ENCODE measurements around the gene HS3ST5. TPM values are rescaled to one million over a fixed set of nuclear protein-coding genes. Genes with fewer than 3 reads are reported as not detected.
"Not testable (repeated sequence)": the region's sequence is repeated elsewhere in the genome, so short reads cannot be mapped to it uniquely, and the experiment has no call there.

HS3ST5 gene
- total RNA-seq, 4 donors from 2014 or later, result 0.42 to 2.8 TPM; not detected in 2

- DNase-seq (ENCODE audit: low spot score in 2 of 2), result no peak
- H3K9me3 ChIP-seq, result no peaks in the 10 kb centered on the region
- H3K4me3 ChIP-seq, result no peak overlapping the region
- 71 to 76% methylated on average over 6 of the region's 6 CpGs for WGBS, 2 donors
- no peaks in the 10 kb centered on the region for H3K4me1 ChIP-seq
- H3K36me3 ChIP-seq, result no peaks in the 10 kb centered on the region
- H3K27me3 ChIP-seq, result no peaks in the 10 kb centered on the region
- TF ChIP-seq POLR2A (IDR thresholded peaks at IDR 0.05), result no peak
- no peak for TF ChIP-seq EP300 (IDR thresholded peaks at IDR 0.05)
- TF ChIP-seq CTCF (IDR thresholded peaks at IDR 0.05), result no peak
- H3K27ac ChIP-seq, result no peak overlapping the region
These were observed 312.1 kb downstream of the HS3ST5 start for GRCh38 chr6:114030767-114031166.

- 68 to 72% methylated on average over 6 of the region's 6 CpGs for WGBS, 2 donors
- Histone ChIP-seq H3K27me3 (no peaks in the 10 kb centered on the region), H3K4me1 (no peaks in the 10 kb centered on the region), H3K9me3 (no peaks in the 10 kb centered on the region), H3K27ac (no peak overlapping the region), H3K36me3 (no peaks in the 10 kb centered on the region), H3K4me3 (no peak overlapping the region)
- TF ChIP-seq POLR2A (IDR thresholded peaks at IDR 0.05) (no peak), CTCF (IDR thresholded peaks at IDR 0.05) (no peak), EP300 (IDR thresholded peaks at IDR 0.05) (no peak)
- DNase-seq (ENCODE audit: low spot score in 2 of 2), result no peak
These were observed 318.1 kb downstream of the HS3ST5 start for GRCh38 chr6:114024746-114025145.

- no peaks in the 10 kb centered on the region for H3K27me3 ChIP-seq
- no peak overlapping the region for H3K4me3 ChIP-seq
- no peaks in the 10 kb centered on the region for H3K36me3 ChIP-seq
- H3K27ac ChIP-seq, result no peak overlapping the region
- no peaks in the 10 kb centered on the region for H3K4me1 ChIP-seq
- H3K9me3 ChIP-seq, result no peaks in the 10 kb centered on the region
- 92% methylated on average over 15 of the region's 15 CpGs for WGBS, 2 donors
- no peak for DNase-seq (ENCODE audit: low spot score in 2 of 2)
- no peak for TF ChIP-seq EP300 (IDR thresholded peaks at IDR 0.05)
- no peak for TF ChIP-seq POLR2A (IDR thresholded peaks at IDR 0.05)
- TF ChIP-seq CTCF (IDR thresholded peaks at IDR 0.05), result no peak
These were observed 322.6 kb downstream of the HS3ST5 start for GRCh38 chr6:114020196-114020595.

- 94 to 97% methylated on average over 6 of the region's 6 CpGs for WGBS, 2 donors
- H3K4me3 ChIP-seq; H3K36me3 ChIP-seq; H3K4me1 ChIP-seq; DNase-seq (ENCODE audit: low spot score in 2 of 2); H3K27ac ChIP-seq; H3K9me3 ChIP-seq; H3K27me3 ChIP-seq: not testable (repeated sequence)
These were observed 325.7 kb downstream of the HS3ST5 start for GRCh38 chr6:114017146-114017545.

- not testable (repeated sequence) for H3K4me3 ChIP-seq; H3K36me3 ChIP-seq; H3K9me3 ChIP-seq; H3K27me3 ChIP-seq; H3K4me1 ChIP-seq; DNase-seq (ENCODE audit: low spot score in 2 of 2); H3K27ac ChIP-seq
- 54 to 62% methylated on average over 2 of the region's 2 CpGs for WGBS, 2 donors
These were observed 328.7 kb downstream of the HS3ST5 start for GRCh38 chr6:114014106-114014505.

GRCh38 chr6:114011486-114011885, 331.3 kb downstream of the HS3ST5 start:
- not testable (repeated sequence) for H3K36me3 ChIP-seq; H3K27ac ChIP-seq; H3K9me3 ChIP-seq; H3K4me3 ChIP-seq; DNase-seq (ENCODE audit: low spot score in 2 of 2); H3K27me3 ChIP-seq
- H3K4me1 ChIP-seq, result peaks cover 0 to 13% (median 5%) of the 10 kb centered on the region in 4 donors
- WGBS, 2 donors, result 61 to 71% methylated on average over 7 of the region's 7 CpGs

- Histone ChIP-seq H3K9me3 (no peaks in the 10 kb centered on the region), H3K4me3 (no peak overlapping the region), H3K36me3 (no peaks in the 10 kb centered on the region), H3K27ac (no peak overlapping the region), H3K4me1 (peaks cover 0 to 13% (median 5%) of the 10 kb centered on the region in 4 donors), H3K27me3 (no peaks in the 10 kb centered on the region)
- TF ChIP-seq POLR2A (IDR thresholded peaks at IDR 0.05) (no peak), EP300 (IDR thresholded peaks at IDR 0.05) (no peak), CTCF (IDR thresholded peaks at IDR 0.05) (no peak)
- 85 to 93% methylated on average over 2 of the region's 2 CpGs for WGBS, 2 donors
- no peak for DNase-seq (ENCODE audit: low spot score in 2 of 2)
These were observed 332.3 kb downstream of the HS3ST5 start for GRCh38 chr6:114010540-114010939.
